Breast epithelium (tissue), 4 donors: ENCODE measurements around the gene TIMM29. TPM values are rescaled to one million over a fixed set of nuclear protein-coding genes. Genes with fewer than 3 reads are reported as not detected.
A peak's percentile ranks its signal among the peaks of the same experiment; 100 is the strongest.

Experiments
- DNase-seq, 2 donors: peaks; one replicate each; pipeline ENCODE4 v3.0.0-alpha.2; 2019; ENCODE audit warnings: low spot score in 2 of 2
- H3K27ac ChIP-seq, 2 donors: fragments of 200-600 bp; sonication (generic) in 1 of 2; one replicate each; pipeline ENCODE4 v1.5.1; 2016 to 2019; ENCODE audit warnings: mild to moderate bottlenecking in 1 of 2
- H3K27me3 ChIP-seq, 2 donors: fragments of 200-600 bp; sonication (generic) in 1 of 2; one replicate each; pipeline versions ENCODE4 v1.5.1 to v1.6.0; 2017 to 2019; ENCODE audit warnings: control low read depth in 1 of 2, mild to moderate bottlenecking in 1 of 2
- H3K36me3 ChIP-seq: fragments of 200-600 bp; one replicate; pipeline ENCODE4 v1.5.1; 2019
- H3K4me1 ChIP-seq, 2 donors: fragments of 200-600 bp; sonication (generic); one replicate each; pipeline ENCODE4 v1.5.1; 2016 to 2019; ENCODE audit warnings: control low read depth in 1 of 2
- H3K4me3 ChIP-seq, 3 donors: fragments of 200-600 bp; sonication (generic); 1 replicate in 2 of 3; 2 replicates in 1 of 3; pipeline ENCODE4 v1.5.1; 2016 to 2019; ENCODE audit warnings: mild to moderate bottlenecking in 3 of 3, moderate library complexity in 2 of 3
- H3K9me3 ChIP-seq, 2 donors: fragments of 200-600 bp; sonication (generic) in 1 of 2; one replicate each; pipeline ENCODE4 v1.5.1; 2016 to 2019; ENCODE audit warnings: control low read depth in 1 of 2
- POLR2A ChIP-seq: fragments of 450-650 bp; IDR thresholded peaks from one replicate; pipeline ENCODE4 v1.6.1; 2016; ENCODE audit warnings: antibody characterized with exemption, mild to moderate bottlenecking, moderate library complexity
- POLR2AphosphoS5 ChIP-seq, 3 donors: sonication (generic); formaldehyde crosslinking; IDR thresholded peaks; one replicate each; pipeline ENCODE4 v1.6.1; 2017; ENCODE audit warnings: antibody characterized with exemption in 3 of 3
- intact Hi-C: fragments of 100-400 bp; cut with DNase I; formaldehyde crosslinking; loops from one replicate; pipeline ENCODE4 v1.15.1; 2023; ENCODE audit warnings: low total_unique reads
- total RNA-seq, 3 donors: library from RNA; depleted of rRNA; stranded (reverse); fragments of >200 nt; gene quantifications; one replicate each; pipeline ENCODE4 v1.1.0, GENCODE V29; 2016
- TF ChIP-seq, protein P1 (sequence below), 3 donors: fragments of 450-650 bp; IDR thresholded peaks; one replicate each; pipeline ENCODE4 v1.5.1; 2016 to 2017; ENCODE audit warnings: antibody characterized with exemption in 3 of 3, mild to moderate bottlenecking in 3 of 3, moderate library complexity in 3 of 3

Gene TIMM29
- 10 to 100 TPM; 21.1 to 31.6 (median 21.6) TPM for total RNA-seq

DNA sequence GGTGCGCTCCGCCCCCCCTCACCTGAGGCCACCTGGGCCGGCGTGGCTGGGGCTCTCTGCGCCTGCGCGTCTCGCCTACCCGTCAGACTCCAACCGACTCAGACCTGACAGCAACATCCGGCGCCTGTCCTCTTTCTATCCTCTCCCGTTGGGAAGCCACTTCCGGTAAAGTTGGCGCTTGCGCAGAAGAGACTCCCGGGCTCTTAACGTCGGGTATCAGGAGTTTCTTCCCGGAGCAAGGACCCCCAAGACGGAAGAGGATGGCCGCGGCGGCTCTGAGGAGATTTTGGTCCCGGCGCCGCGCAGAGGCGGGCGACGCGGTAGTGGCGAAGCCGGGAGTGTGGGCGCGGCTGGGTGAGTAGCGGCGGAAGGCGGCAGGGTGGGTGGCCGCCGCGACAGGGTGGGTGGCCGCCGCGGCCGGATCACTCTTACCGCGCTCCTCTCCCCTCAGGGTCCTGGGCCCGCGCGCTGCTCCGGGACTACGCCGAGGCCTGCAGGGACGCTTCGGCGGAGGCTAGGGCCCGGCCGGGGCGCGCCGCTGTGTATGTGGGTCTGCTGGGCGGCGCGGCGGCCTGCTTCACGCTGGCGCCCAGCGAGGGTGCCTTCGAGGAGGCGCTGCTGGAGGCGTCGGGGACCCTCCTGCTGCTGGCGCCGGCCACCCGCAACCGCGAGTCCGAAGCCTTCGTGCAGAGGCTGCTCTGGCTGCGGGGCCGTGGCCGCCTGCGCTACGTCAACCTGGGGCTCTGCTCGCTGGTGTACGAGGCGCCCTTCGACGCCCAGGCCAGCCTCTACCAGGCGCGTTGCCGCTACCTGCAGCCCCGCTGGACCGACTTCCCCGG lies at the start of gene TIMM29, which contains the start of gene YIPF2:
TSS of gene TIMM29 (plus strand) at position 249 of the 839 bp plus-strand sequence. CDS start at position 261, 12 bp downstream.
TSS of gene YIPF2 (minus strand) at position 77 of the 839 bp plus-strand sequence. CDS start 229 bp downstream, outside the sequence.
- DNase-seq = peak; percentile 97 to 98
- Histone ChIP-seq H3K27me3 (no peaks in the 10 kb centered on the region), H3K9me3 (no peaks in the 10 kb centered on the region), H3K27ac (peak within 1 kb of the TSS; percentile 88 to 89), H3K4me3 (peak within 1 kb of the TSS; percentile 81 to 99 (median 86)), H3K4me1 (peaks cover 0 to 15% of the 10 kb centered on the region in 2 donors), H3K36me3 (no peaks in the 10 kb centered on the region)
- peak in 2 of 3 donors; percentile 59 to 74 for TF ChIP-seq POLR2AphosphoS5 (IDR thresholded peaks at IDR 0.05)
- TF ChIP-seq, protein P1, sequence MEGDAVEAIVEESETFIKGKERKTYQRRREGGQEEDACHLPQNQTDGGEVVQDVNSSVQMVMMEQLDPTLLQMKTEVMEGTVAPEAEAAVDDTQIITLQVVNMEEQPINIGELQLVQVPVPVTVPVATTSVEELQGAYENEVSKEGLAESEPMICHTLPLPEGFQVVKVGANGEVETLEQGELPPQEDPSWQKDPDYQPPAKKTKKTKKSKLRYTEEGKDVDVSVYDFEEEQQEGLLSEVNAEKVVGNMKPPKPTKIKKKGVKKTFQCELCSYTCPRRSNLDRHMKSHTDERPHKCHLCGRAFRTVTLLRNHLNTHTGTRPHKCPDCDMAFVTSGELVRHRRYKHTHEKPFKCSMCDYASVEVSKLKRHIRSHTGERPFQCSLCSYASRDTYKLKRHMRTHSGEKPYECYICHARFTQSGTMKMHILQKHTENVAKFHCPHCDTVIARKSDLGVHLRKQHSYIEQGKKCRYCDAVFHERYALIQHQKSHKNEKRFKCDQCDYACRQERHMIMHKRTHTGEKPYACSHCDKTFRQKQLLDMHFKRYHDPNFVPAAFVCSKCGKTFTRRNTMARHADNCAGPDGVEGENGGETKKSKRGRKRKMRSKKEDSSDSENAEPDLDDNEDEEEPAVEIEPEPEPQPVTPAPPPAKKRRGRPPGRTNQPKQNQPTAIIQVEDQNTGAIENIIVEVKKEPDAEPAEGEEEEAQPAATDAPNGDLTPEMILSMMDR (IDR thresholded peaks at IDR 0.05) = no peak
- TF ChIP-seq POLR2A = peak; percentile 27
- intact Hi-C loops = no loop called here

DNA sequence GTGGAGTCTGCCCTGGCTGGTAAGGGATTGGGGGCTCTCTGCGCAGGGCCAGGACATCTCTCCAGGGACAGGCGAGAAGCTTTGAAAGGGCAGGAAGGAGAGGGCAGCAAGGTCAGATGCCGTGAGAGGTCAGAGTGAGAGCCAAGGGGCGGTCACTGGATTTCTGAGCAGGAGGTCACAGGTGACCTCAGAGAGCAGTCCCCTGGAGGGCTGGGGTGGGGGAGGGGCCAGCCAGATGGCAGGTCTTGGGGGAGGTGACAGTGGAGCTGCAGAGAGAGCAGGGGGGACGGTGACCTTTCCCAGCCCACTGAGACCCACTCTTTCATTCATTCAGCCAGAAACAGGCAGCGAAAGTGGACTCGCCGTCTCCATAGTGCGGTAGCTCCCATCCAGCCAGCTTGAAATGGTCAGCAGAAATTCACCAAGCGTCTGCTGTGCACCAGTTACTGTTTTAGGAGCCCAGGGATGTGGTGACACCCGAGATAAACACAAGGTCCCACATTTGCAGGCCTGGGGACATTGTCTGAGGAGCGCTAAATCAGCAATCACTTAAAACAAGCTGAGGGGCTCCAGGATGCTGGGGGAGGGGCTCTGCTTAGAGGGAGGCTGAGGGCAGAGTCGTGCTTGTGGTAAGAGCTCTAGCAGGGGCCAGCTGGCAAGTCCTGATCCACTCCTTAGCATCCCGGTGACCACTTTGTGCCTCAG lies 47.1 kb upstream of the TIMM29 start:
- Histone ChIP-seq H3K9me3 (no peaks in the 10 kb centered on the region), H3K27ac (no peak overlapping the region), H3K4me3 (no peak overlapping the region), H3K27me3 (no peaks in the 10 kb centered on the region), H3K36me3 (no peaks in the 10 kb centered on the region), H3K4me1 (no peaks in the 10 kb centered on the region)
- TF ChIP-seq POLR2AphosphoS5 (IDR thresholded peaks at IDR 0.05) (no peak), POLR2A (no peak)
- TF ChIP-seq, protein P1 (IDR thresholded peaks at IDR 0.05) = no peak
- DNase-seq = no peak
- intact Hi-C loops = no loop called here

DNA sequence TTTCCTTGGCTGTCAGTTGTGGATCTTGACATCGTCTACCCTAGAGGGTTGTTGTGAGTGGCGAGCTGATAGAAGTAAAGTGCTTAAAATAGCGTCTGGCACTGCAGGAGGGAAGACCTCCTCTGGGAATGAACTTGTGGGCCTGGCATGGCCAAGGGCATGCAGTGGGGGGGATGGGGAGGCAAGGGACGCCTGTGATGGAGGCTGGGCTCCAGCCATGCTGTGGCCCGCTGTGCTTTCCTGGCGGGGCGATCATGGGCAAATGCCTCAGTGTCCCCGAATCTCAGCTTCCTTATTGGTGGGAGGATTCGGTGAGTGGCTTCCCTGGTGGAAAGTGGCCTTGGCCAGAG lies 46.5 kb upstream of the TIMM29 start:
- TF ChIP-seq POLR2A (no peak), POLR2AphosphoS5 (IDR thresholded peaks at IDR 0.05) (no peak)
- TF ChIP-seq, protein P1 (IDR thresholded peaks at IDR 0.05) = no peak
- intact Hi-C loops = no loop called here
- DNase-seq = no peak
- H3K9me3 ChIP-seq = no peaks in the 10 kb centered on the region
- H3K4me3 ChIP-seq = no peak overlapping the region
- no peak overlapping the region for H3K27ac ChIP-seq
- H3K27me3 ChIP-seq = no peaks in the 10 kb centered on the region
- H3K36me3 ChIP-seq = no peaks in the 10 kb centered on the region
- H3K4me1 ChIP-seq = no peaks in the 10 kb centered on the region

DNA sequence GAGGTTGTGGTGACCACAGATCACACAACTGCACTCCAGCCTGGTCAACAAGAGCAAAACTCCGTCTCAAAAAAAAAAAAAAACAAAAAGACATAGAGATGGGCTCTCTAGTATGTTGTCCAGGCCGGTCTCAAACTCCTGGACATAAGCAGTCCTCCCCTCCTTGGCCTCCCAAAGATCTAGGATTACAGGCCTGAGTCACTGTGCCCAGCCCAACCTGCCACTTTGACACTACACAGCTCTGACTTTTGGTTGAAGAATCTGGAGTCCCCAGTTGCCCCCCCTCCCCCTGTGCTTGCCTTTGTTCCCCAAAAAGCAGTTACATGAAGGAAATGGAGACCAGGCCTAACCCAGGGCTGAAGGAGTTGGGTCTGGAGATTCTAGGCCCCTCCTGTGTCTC lies 44.3 kb upstream of the TIMM29 start:
- Histone ChIP-seq H3K27me3 (no peaks in the 10 kb centered on the region), H3K36me3 (no peaks in the 10 kb centered on the region), H3K9me3 (no peaks in the 10 kb centered on the region), H3K4me3 (no peak overlapping the region), H3K4me1 (no peaks in the 10 kb centered on the region), H3K27ac (no peak overlapping the region)
- intact Hi-C loops = no loop called here
- DNase-seq = no peak
- TF ChIP-seq POLR2AphosphoS5 (IDR thresholded peaks at IDR 0.05) (no peak), POLR2A (no peak)
- TF ChIP-seq, protein P1 (IDR thresholded peaks at IDR 0.05) = no peak
